ENCODE results near the gene AATK.

DNA sequence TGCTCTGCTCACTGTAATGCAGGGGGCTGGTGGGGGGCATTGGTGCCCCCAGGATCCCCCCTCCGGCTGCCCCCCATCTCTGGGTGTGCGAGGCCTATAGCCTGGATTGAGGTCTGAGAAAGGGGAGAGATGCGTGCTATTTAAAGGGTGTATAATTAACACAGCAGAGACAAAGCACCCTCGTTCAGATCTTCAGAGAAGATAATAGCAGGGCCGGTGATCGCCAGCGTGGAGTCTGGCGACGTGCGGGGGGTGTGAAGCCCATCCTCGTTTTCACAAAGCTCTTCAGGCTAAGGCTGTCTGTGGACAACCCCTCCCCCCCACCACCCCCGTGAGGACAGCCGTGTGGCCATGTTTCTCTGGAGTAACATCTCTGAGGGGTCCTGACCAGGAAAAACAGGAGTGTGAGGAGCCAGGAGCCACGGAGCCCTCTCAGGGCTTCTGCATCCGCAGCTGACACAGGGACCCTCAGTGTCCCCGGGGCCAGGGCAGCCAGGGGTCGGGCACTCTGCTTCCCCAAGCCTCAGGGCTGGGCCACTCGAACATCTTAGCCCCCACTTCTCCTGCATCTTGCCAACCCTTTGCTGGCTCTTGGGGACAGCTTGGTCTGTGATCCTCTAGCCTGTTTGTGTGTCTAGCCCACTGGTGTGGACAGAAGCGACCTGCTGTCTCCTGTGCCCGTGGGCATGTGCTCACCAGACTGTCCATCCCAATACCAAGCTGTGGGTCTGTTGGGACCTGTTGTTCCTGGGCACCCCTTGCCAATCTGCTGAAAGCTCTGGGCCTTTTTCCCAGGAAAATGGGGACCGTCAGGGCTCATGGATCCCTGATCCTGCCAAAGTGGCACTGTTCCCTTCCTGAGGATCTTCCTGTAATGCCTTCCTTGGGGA, 72.2 kb downstream of the AATK start:
- TF ChIP-seq CTCF (conservative IDR thresholded peaks at IDR 0.05) (no peak), ZFX (IDR thresholded peaks at IDR 0.05) (no peak)

All from C4-2B (cell line).